Hematopoietic multipotent progenitor cell treated with erythropoietin and hydrocortisone succinate and interleukin-3 and kit ligand, for 6 days (in vitro differentiated cells): ENCODE results near the gene CD99.
"Not testable (repeated sequence)": the region's sequence is repeated elsewhere in the genome, so short reads cannot be mapped to it uniquely, and the experiment has no call there.

Experiments used
- DNase-seq: peaks from one replicate; pipeline ENCODE4 v3.0.0-alpha.2; 2015

Gene CD99

DNA sequence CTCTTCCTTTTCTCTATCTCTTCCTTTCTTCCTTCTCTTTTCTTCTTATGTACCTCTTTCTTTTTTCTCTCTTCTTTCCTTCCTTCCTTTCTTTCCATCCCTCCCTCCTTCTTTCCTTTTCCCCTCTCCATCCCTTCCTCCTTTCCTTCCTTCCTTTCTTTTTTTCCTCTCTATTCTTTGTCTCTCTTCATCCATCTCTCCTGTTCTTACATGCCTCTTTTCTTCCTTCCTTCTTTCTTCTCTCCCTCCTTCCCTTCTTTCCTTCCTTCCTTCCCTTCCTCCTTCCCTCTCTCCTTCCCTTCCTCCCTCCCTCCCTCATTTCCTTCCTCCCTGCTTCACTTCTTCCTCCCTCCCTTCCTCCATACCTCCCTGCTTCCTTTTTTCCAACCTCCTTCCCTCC lies 41.6 kb downstream of the CD99 start:
- DNase-seq, result no peak

DNA sequence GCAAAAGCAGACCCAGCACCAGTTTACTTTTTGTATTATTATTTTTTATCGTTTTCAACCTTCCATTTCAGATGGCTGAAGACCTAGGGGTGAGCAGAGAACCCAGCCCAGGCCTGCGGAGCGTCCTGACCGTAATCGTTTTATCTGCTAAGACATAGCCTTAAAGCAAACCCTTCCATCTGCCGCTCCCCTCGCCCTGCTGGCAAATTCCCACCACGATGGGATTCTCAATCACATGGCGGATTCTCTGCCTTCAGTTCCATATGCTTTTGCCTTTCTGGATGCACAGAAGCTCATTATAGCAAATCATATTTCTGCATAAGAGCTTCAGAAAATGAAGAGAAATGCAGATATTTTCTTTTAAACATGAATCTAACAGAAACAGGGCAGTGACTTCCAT lies 42.2 kb downstream of the CD99 start:
- DNase-seq, result no peak

DNA sequence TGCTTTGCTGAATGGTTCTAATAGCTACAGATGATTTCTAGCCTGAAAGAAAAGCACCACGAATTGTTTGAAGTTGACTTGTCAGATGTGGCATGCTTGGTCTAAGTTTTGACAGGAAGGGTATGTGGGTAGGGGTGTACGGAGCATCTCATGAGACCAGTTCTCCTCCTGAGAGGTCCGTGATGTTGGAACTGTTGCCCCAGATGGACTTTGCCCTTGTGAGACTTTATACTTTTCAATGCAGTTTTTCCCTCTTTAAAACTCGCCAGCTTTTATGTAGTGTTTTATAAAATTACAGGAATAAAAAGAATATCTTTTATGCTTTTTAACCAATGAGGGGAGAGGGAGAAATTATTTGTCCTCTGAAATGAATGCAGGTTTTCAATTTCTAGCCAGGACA lies 44.2 kb downstream of the CD99 start:
- no peak for DNase-seq

DNA sequence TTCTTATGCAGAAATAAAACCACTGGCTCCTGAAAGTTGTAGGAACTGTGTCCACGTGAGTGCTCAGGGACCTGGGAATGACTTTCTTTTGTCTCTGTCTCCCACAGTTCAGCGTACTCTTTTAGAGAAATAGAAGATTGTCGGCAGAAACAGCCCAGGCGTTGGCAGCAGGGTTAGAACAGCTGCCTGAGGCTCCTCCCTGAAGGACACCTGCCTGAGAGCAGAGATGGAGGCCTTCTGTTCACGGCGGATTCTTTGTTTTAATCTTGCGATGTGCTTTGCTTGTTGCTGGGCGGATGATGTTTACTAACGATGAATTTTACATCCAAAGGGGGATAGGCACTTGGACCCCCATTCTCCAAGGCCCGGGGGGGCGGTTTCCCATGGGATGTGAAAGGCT lies 49.6 kb downstream of the CD99 start:
- DNase-seq, result no peak

DNA sequence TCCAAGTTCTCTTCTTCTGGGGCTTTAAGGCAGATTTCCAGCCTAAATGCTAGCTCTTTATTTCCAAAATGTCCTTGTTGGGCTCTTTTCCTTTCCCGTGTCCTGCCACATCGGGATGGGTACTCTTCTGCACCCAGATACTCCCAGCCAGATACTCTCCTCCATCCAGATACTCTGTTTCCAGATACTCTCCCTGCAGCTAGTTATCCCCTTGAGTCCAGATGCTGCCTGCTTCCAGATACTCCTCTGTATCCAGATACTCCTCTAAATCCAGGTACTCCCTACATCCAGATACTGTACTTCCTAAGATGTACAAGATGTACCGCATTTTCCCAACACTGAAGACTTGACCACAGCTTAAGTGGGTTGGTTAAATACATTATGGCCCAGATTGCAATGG lies 50.3 kb downstream of the CD99 start:
- DNase-seq, result no peak

DNA sequence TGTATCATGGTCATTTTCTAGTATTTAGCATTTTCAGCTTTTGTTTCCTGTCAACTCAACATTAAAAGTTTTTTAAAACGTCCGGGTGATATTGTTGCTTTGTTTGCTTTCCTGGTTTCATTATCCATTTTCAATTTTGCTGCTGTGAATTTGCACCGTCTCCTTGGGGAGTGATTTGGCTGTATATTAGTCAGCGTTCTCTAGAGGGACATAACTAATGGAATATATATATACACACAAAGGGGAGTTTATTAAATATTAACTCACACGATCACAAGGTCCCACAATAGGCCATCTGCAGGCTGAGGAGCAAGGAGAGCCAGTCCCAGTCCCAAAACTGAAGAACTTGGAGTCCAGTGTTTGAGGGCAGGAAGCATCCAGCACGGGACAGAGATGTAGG lies 55.2 kb downstream of the CD99 start:
- DNase-seq, result not testable (repeated sequence)

DNA sequence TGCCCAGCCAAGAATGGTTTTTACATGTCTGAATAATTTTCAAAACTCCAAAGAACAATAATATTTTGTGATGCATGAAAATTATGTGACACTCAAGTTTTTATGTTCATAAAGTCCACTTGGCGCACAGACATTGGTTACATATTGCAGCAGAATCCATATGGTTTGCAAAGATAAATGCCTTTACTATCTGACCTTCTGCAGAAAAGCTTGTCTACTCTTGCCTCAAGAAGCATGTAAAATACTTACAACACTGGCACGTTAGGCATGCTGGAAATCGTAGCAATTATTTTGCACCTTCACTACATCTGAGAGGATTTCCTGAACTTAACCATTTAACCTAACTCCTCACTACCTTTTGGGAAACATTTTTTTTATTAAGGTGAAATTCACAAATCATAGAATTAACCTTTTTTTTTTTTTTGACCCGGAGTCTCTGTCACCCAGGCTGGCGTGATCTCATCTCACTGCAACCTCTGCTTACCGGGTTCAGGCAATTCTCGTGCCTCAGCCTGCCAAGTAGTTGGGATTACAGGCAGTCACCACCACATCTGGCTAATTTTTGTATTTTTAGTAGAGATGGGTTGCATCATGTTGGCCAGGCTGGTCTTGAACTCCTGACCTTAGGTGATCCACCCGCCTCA lies 57.2 kb downstream of the CD99 start:
- no peak for DNase-seq

DNA sequence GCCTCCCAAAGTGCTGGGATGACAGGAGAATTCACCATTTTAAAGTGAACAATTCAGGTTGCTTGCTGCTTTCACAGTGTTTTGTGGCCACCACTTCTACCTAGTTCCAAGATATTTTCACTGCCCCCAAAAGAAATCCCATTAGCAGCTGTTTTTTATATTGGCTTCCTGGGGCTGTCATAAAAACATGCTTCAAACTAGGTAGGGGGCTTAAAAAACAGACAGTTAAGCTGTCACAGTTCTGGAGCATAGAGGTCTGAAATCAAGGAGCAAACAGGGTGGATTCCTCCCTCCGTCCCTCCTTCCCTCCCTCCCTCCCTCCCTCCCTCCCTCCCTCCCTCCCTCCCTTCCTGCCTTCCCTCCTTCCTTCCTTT lies 57.7 kb downstream of the CD99 start:
- no peak for DNase-seq

DNA sequence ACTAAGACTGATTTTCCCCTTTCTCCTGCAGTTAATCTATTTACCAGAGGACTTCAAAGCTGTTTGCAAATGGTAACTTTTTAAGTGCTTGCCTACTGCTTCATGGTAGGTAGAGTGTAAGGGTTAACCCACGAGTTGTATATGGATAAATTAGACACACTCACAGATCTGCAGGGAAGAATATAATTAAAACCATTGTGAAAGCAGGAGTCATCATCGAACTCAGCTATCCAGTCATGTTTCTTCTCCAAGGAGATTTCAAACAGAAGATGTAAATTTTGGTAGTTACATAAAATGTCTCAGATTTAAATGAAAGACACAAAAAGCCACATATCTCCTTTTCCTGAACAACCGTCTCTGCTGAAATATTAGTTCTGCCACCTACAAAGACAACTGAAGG lies 60.2 kb downstream of the CD99 start:
- DNase-seq, result no peak

DNA sequence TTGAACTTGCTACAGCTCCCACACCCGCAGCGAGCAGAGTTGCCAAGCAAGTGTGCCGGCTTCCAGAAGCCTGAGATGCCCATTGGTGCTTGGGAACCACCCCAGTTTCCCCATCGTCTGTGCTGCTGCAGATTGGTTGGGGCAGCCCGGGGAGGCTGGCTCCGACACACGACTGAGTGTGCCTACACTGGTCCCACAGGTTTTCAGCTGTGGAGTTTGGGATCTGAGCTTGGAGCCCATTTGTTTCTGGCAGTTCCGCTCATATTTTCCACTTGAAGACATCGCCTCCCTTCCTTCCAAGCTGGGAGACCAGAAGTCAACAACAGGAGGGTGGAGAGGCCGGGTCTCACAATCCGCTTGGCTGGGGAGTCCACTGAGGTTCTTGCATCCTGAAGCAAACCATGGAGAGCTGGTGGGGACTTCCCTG lies 60.8 kb downstream of the CD99 start, which contains the start of gene XG:
Gene XG, plus strand, starts transcription at position 167 of the 427 bp plus-strand sequence. Its CDS starts 235 bp downstream, at position 402.
- not testable (repeated sequence) for DNase-seq

DNA sequence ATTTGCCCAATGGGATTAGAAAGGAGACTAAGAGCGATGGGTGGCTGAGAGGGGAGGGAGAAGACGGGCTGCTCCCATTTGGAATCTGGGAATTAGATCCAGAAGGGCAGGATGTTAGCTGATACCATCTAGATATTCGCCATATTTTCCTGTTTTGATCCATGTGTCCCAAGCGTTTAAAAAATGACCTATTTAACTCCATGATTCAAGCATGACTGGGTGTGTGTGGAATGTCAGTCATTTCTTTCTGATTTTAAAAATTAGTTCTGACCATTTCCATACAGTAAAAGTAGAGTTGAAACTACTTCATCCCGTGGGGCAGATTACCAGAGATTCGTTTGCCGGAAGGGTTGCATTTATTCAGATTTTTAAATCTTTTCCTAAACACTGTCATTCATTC lies 61.3 kb downstream of the CD99 start:
- not testable (repeated sequence) for DNase-seq

DNA sequence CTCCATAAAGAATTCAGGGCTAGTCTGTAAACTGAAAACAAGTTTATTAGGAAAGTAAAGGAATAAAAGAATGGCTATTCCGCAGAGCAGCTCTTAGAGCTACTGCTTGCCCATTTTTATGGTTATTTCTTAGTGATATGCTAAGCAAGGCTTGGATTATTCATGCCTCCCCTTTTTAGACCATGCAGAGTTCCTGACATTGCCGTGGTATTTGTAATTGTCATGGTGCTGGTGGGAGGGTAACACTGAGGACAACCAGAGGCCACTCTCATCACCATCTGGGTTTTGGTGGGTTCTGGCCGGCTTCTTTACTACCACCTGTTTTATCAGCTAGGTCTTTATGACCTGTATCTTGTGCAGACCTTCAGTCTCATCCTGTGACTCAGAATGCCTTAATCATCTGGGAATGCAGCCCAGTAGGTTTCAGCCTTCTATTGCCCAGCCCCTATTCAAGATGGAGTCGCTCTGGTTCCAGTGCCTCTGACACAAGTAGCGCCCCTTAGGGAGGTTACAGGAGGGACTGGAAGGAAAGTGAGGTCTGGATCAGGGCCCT lies 64.1 kb downstream of the CD99 start:
- DNase-seq, result not testable (repeated sequence)

DNA sequence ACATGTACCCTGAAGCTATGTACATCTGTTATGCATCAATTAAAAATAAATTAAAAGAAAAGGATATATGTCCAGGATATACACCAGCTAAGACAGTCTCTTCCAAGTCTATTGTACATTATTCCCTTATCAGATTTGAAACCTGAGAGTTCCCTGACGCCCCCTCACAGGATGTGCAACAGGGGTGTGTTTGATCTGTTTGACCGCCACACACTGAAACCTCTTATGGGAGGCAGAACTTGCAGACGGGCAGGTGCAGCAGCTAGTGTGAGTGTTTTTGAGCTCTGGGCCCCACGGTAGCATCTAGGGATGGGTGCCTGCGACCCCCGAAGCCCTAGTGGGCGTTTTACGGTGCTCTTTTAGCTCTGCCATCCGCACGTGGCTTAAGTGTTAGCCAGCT lies 65.5 kb downstream of the CD99 start:
- no peak for DNase-seq

DNA sequence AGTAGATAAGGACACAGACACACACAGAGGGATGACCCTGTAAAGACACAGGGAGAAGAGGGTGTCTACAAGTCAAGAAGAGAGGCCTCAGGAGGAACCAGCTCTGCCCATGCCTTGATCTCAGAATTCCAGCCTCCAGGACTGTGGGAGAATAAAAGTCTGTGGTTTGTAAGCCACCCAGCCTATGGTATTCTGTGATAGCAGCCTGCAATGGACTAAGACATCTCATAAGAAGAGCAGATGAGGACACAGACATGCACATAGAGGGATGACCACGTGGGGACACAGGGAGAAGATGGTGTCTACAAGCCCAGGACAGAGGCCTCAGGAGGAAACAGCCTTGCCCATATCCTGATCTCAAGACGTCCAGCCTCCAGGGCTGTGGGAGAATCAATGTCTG lies 70.2 kb downstream of the CD99 start:
- no peak for DNase-seq

DNA sequence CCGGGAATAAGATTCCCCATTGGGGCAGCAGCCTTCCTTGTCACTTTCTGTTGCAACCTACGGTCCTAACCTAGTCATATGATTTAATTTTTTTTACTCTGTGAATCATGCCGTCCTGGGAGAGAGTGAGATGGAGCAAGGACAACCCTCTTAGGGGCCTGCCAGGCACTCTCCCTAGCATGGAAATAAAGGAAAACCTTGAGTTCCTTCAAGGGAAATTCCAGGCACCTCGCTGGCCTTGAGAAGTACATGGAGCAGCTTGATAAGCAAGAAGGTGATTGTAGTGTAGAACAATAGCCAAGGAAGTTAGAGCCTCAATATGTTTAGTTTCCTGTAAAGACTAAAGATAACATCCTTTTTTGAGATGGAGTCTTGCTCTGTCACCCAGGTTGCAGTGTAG lies 71.6 kb downstream of the CD99 start:
- DNase-seq, result not testable (repeated sequence)

DNA sequence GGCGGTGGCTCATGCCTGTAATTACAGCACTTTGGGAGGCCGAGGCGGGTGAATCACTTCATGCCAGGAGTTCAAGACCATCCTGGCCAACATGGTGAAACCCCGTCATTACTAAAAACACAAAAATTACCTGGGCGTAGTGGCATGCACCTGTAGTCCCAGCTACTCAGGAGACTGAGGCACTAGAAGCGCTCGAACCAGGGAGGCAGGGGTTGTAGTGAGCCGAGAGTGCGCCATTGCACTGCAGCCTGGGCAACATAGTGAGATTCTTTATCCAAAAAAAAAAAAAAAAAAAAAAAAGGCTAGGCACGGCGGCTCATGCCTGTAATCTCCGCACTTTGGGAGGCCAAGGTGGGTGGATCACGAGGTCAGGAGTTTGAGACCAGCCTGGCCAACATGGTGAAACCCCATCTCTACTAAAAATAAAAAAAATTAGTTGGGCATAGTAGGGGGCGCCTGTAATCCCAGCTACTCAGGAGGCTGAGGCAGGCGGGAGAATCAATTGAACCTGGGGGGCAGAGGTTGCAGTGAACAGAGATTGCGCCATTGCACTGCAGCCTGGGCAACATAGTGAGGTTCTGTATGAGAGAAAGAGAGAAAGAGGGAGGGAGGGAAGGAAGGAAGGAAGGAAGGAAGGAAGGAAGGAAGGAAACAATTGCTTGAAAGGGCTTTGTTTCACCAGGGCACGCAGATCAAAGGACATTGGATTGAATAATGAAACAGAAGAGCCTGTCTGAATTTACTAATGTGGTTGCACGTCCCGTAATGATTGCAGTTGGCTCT lies 73.9 kb downstream of the CD99 start:
- not testable (repeated sequence) for DNase-seq

DNA sequence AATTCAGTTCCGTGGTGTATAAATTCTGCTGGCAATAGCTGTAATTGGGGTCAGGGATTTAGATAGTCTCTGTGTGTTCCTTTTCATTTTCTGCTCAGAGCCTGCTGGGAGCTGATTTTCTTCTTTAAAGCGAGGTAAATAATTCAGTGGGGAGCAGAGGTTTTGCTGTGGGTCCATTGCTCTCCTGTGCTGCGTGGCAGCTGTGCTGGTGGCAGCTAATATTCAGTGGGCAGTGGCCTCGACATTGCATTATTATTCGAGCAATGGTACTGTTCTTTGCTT lies 74.4 kb downstream of the CD99 start:
- DNase-seq, result no peak

DNA sequence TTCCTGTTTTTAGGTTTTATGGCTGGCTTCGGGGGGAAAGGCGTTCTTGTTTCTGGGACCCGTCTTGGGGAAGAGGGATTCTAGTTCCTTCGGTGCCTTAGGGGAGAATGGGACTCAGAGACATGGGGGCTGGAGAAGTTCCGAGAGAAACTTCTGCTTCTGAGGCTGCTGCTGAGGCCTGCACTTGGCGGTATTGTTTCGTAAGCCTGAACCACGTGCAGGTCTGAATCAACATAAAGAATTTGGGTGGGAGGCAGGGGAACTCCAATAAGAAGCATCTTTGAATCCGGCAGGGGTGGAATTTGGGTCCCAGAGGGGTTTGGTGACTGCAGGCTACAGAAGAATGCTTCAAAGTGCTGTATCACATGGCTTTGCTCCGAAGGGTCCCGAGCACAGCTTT lies 75.8 kb downstream of the CD99 start:
- no peak for DNase-seq

DNA sequence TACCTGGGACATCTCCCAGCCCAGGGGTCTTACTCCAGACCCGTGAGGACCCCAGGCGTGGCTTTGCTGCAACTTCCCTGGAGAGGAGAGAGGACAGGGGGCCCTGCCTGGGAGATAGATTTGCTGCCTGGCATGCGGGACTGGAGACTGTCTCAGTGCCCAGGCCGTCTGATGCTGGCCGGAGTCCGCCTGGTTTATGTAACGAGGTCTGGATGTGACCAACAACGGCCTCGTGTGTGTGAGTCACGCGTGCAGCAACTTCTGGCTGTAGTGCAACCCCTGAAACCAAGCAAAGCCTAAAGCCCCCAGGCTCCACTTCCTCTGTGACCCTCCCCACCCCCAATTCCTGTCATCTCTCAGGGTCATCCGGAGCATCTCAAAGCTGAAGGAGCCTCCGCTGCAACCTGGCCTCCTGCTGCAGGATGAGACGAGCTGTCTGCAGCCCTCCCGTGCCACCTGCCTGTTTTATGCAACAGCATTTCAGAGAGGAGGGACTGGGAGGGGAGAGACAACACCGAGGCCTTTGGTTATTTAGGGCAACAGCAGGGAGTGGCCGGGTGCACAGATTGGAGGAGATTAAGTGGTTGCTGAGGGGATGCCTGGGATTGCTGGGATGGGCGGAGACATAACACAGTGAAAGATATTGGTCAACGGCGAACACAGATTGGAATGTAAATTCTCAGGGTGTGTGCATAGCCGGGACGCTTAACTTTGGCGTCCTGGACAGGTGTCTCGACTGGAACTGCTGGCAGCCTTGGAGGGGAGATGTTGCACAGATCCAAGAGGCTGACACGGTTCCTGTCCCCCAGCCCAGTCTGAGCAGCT lies 76.7 kb downstream of the CD99 start:
- DNase-seq, result no peak

DNA sequence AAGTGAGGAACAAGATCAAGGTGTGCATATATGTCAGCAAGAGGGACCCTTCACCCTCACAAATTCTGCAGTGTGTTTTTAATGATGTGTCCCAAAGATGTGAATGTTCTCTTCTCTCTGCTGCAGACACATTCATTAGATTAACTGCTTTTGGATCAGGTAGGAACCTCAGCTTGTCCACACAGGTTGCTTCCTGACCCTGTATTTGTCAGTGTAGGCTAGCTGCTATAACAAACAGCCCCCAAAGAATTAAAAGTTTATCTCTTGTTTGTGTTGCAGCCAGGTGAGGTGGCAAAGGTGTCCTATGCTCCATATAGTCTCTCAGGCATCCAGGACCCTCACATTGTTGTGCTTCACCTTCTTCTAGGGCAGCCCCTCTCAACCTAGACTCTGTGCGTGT lies 78.5 kb downstream of the CD99 start:
- no peak for DNase-seq

DNA sequence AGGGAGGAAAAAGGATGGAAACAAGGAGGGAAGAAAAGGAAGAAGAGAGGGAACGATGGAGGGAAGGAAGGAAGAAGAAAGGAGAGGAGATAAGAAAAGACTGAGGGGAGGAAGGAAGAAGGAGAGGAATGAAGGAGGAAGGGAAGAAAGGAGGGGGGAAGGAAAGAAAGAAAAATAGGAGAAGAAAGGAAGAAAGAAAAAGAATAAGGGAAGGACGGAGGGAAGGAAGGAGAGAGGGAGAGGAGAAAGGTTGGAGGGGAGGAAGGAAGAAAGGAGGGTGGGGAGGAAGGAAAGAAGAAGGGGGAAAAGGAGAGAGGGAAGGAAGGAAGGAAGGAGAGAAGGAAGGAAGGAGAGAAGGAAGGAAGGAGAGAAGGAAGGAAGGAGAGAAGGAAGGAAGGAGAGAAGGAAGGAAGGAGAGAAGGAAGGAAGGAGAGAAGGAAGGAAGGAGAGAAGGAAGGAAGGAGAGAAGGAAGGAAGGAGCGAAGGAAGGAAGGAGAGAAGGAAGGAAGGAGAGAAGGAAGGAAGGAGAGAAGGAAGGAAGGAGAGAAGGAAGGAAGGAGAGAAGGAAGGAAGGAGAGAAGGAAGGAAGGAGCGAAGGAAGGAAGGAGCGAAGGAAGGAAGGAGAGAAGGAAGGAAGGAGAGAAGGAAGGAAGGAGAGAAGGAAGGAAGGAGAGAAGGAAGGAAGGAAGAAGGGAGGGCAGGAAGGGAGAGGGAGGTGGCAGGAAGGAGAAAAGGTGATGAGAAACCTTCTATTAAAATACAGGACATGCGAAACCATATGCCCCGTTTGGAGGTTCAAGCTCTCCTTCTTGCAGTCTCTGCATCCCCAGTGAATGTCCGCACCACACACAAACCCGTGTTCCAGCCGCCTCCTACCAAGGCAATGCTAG lies 82.3 kb downstream of the CD99 start:
- DNase-seq, result not testable (repeated sequence)

DNA sequence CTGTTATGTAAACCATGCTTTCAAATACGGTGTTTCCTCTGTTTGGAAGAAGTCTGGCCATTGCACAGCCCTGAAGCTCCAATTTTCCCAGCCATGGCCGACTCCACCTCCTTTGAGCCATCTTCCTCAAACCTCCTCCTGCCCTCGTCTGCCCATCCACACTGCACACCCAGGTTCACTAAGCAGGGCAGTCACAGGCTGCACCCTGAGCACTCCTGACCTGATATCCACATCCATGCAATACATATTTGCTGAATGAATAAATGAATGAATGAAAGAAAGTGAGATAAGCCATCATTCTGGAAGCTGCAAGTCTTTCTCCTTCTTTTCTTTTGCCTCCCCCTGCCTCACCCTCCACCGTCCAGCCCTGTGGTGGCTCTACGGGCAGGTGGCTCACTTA lies 83.0 kb downstream of the CD99 start:
- no peak for DNase-seq

DNA sequence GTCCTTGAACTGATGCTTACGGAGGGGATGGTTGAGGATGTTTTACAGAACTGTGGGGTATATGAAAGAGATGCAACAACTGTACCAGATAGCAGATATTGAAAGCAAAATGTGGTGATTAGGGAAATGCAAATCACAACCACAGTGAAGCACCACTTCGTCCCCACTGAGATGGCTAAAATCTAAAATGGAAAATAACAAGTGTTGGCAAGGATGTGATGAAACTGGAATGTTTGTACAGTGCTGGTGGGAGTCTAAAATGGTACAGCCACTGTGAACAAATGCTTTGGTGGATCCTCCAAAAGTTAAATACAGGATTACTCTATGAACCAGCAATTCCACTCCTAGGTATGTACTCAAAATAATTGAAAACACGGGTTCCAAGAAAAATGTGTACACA lies 83.7 kb downstream of the CD99 start:
- no peak for DNase-seq
